ENCODE results near the gene TXK. TPM values are rescaled to one million over a fixed set of nuclear protein-coding genes. Genes with fewer than 3 reads are reported as not detected.

TXK gene
- polyA plus RNA-seq, 1 of the 3 experiments (the other 2 are of a cell fraction): 0.61 TPM

DNA sequence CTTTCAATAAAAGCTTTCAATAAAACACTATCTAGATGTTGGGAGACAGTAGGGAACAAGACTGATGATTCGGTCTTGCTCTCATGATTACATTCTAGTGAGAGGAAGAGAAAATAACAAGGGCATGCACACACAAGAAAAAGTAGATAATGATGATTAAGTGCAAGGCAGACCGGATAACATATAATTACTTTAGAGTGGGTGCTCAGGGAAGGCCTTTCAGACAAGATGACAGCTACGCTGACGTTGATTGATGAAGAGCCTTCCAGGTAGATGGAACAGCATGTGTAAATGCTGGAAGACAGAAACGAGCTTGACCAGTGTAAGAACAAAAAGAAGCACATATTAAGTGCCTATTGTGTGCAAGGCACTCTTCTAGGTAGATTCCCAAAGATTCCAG lies 43.4 kb downstream of the TXK start:
- Histone ChIP-seq H3K27me3 (ENCODE audit: insufficient read depth) (no peaks in the 10 kb centered on the region), H3K36me3 (replicated peaks in 1 of 2; ENCODE audit: control insufficient read depth in 1 of 2, insufficient read depth in 2 of 2, low read length in 1 of 2) (no peaks in the 10 kb centered on the region), H2AFZ (ENCODE audit: low read depth) (no peak overlapping the region), H3K4me1 (ENCODE audit: control insufficient read depth in 1 of 2, insufficient read depth in 2 of 2, low read depth in 1 of 2, low read length in 1 of 2) (peaks cover 0 to 9% of the 10 kb centered on the region in 2 experiments; a peak in 1 of 4 replicates), H3K9ac (no peak overlapping the region), H3K9me3 (no peaks in the 10 kb centered on the region), H3K4me2 (no peak overlapping the region), H3K4me3 (ENCODE audit: low read depth in 2 of 2, low read length in 1 of 2) (no peak overlapping the region), H3K79me2 (ENCODE audit: insufficient read depth) (no peaks in the 10 kb centered on the region), H3F3A (replicated peaks; ENCODE audit: insufficient read depth) (no peaks in the 10 kb centered on the region), H4K20me1 (ENCODE audit: insufficient read depth) (no peaks in the 10 kb centered on the region), H3K27ac (ENCODE audit: low read depth in 2 of 2, low read length in 1 of 2) (no peak overlapping the region), H3K9me2 (no peaks in the 10 kb centered on the region)
- ChIA-PET CTCF (interaction anchor here (0.8 to 1.7 kb wide), 5 partner anchors 50 to 421 kb away, joined by 3 to 5 read pairs (median 3); no protein-coding TSS in a partner anchor), POLR2A (no interaction called here)
- TF ChIP-seq RFX5 (IDR thresholded peaks at IDR 0.05; ENCODE audit: low read length) (no peak), FOSL2 (IDR thresholded peaks at IDR 0.05; ENCODE audit: borderline replicate concordance, low read depth) (no peak), CHD2 (IDR thresholded peaks at IDR 0.05; ENCODE audit: low read length, partially characterized antibody) (no peak), RCOR1 (IDR thresholded peaks at IDR 0.05; ENCODE audit: low read length) (no peak), SIN3A (IDR thresholded peaks at IDR 0.05; ENCODE audit: borderline replicate concordance, low read depth, low read length) (no peak), FOXJ3 (CRISPR knock-in tag; IDR thresholded peaks at IDR 0.05) (no peak), TCF12 (IDR thresholded peaks at IDR 0.05) (no peak), FOXM1 (IDR thresholded peaks at IDR 0.05; ENCODE audit: low read depth) (no peak), EZH2phosphoT487 (IDR thresholded peaks at IDR 0.05; ENCODE audit: borderline replicate concordance, low read depth) (no peak)
- TF ChIP-seq, protein P1, sequence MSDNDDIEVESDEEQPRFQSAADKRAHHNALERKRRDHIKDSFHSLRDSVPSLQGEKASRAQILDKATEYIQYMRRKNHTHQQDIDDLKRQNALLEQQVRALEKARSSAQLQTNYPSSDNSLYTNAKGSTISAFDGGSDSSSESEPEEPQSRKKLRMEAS (IDR thresholded peaks at IDR 0.05; ENCODE audit: low read depth): no peak
- TF ChIP-seq, protein P2, sequence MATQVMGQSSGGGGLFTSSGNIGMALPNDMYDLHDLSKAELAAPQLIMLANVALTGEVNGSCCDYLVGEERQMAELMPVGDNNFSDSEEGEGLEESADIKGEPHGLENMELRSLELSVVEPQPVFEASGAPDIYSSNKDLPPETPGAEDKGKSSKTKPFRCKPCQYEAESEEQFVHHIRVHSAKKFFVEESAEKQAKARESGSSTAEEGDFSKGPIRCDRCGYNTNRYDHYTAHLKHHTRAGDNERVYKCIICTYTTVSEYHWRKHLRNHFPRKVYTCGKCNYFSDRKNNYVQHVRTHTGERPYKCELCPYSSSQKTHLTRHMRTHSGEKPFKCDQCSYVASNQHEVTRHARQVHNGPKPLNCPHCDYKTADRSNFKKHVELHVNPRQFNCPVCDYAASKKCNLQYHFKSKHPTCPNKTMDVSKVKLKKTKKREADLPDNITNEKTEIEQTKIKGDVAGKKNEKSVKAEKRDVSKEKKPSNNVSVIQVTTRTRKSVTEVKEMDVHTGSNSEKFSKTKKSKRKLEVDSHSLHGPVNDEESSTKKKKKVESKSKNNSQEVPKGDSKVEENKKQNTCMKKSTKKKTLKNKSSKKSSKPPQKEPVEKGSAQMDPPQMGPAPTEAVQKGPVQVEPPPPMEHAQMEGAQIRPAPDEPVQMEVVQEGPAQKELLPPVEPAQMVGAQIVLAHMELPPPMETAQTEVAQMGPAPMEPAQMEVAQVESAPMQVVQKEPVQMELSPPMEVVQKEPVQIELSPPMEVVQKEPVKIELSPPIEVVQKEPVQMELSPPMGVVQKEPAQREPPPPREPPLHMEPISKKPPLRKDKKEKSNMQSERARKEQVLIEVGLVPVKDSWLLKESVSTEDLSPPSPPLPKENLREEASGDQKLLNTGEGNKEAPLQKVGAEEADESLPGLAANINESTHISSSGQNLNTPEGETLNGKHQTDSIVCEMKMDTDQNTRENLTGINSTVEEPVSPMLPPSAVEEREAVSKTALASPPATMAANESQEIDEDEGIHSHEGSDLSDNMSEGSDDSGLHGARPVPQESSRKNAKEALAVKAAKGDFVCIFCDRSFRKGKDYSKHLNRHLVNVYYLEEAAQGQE (IDR thresholded peaks at IDR 0.05; ENCODE audit: low read depth, low read length): no peak
- TF ChIP-seq, protein P3, sequence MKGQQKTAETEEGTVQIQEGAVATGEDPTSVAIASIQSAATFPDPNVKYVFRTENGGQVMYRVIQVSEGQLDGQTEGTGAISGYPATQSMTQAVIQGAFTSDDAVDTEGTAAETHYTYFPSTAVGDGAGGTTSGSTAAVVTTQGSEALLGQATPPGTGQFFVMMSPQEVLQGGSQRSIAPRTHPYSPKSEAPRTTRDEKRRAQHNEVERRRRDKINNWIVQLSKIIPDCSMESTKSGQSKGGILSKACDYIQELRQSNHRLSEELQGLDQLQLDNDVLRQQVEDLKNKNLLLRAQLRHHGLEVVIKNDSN (IDR thresholded peaks at IDR 0.05; ENCODE audit: borderline replicate concordance, low read depth): no peak
- no peak for DNase-seq
- WGBS (ENCODE audit: low lambda C conversion rate): 76% methylated on average over 5 of the region's 5 CpGs
